Measurements from ENCODE around the gene CDH1.
"Not testable (repeated sequence)": the region's sequence is repeated elsewhere in the genome, so short reads cannot be mapped to it uniquely, and the experiment has no call there.

The CDH1 gene

DNA sequence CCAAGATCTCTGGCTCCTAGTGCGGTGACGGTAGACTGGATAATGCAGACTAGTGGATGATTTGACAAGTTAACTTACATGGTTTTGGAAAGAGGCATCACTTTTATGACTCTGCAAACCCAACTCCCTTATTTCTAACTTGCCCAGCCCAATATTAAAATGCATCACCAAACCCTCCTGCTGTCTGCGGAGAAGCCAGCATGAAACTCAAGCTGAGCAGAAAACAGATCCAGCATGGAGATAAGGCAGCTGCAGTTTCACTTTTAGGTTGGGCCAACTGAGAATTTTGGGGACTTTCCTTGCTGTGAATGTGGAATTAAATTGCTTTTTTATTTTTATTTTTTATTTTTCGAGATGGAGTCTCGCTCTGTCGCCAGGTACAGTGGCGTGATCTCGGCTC is 27.8 kb downstream of the CDH1 start:
- DNase-seq: no peak

DNA sequence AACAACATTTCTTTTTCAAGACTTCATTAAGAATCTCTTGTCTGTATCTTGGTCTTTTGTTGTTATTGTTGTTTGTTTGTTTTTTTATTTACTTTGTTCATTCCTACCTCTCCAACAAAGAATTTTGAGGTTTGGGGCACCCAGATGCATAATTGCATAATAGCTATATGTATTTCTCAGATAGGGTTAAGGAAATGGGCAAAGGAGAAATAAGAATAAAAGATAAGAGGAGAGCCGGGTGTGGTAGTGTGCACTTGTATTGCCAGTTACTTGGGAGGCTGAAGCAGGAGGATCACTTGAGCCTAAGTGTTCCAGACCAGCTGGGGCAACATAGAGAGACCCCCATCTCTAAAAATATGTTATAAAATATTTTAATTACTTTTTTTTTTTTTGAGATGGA is 30.5 kb downstream of the CDH1 start:
- no peak for DNase-seq

DNA sequence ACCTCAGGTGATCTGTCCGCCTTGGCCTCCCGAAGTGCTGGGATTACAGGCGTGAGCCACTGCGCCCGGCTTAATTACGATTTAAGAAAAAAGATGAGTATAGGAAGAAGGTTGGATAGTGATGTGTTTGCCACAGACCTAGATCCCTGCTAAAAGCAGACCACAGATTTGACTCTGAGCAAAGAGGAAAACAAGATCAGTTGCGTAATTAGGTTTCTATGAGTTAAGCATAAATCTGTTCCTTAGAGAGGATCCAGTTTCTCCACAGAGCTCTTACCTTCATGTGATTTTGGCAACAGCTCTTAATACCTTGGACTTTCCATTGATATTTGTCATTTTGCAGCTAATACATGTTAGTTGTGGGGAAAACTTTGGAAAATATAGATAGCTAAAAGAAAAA is 31.1 kb downstream of the CDH1 start:
- DNase-seq: no peak

DNA sequence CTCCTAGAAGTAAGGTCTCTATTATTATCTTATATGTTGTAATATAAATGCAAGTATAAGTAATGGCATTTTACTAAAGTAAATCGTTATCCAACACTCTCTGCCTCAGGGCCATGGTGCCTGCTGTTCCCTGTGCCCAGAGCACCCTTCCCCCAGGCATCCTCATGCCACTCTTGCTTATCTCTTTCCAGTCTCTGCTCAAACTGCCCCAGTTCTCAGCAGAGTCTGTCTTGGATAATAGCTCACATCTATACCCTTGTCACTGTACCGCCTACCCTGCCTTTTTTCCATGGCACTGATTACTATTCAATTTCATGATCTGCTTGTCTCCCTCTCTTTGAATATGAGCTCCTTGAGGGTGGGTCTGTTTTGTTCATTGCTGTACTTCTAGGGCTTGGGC is 31.7 kb downstream of the CDH1 start:
- no peak for DNase-seq

DNA sequence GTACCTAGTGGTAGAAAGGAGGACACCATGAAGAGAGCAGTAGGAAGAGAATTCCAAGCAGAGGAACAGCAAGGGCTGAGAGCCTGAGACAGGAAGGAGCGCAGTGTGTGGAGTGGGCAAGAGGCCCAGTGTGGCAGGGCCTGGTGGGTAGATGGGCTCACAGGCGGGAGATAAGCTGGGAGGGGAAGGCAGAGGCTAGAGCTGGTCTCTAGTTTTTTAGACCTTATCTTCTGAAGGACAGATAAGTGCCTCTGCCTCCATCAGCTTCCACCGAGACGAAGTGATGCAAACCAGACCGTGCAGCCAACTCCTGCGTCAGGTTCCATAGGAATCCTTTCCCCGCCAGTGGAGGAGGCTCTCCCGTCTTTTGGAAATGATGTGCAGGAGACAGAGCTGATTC is 33.6 kb downstream of the CDH1 start:
- DNase-seq: no peak

DNA sequence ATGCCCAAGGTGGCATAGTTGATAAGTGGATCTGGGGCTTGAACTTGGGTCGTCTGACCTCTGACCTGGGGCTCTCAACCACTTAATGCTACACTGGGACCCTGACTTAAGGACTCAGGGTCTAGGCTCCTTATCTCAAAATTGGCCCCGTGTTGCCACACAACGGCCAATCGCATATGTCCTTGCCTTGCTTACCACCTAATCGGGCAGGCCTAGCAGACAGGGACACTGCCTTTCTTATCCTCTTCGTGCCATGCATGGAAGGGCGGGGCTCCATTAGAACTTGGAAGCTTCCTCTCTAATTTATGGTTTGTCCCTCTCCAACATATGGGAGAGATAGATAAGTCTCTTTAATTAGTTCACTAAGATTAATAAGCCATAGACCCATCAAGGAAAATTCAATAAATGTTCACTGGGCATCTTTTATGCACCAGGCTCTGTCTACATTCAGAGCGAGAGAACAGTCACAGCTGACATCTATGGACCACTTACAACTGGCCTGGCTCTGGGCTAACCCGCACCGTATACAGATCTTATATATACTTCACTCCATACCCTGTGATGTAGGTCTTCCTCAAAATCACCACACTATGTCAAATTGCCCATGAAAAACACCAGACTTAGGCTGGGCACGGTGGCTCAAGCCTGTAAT is 35.1 kb downstream of the CDH1 start:
- no peak for DNase-seq

DNA sequence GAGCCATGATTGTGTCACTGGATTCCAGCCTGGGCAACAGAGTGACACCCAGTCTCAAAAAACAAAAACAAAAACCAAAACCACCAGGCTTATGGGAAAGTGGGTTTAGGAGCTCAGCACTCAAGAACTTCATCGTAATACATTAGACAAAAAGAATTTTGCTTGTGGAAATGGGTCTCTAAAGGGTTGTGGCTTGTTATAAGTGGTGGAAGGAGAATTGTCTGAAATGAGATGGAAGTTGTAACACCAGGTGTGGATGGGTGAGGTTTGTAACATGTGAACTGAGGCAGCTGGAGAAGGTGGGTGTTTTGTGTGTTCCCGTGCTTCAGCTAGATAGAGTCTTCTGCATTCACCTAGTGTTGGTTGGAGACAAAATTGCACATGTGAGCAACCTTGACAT is 35.8 kb downstream of the CDH1 start:
- no peak for DNase-seq

DNA sequence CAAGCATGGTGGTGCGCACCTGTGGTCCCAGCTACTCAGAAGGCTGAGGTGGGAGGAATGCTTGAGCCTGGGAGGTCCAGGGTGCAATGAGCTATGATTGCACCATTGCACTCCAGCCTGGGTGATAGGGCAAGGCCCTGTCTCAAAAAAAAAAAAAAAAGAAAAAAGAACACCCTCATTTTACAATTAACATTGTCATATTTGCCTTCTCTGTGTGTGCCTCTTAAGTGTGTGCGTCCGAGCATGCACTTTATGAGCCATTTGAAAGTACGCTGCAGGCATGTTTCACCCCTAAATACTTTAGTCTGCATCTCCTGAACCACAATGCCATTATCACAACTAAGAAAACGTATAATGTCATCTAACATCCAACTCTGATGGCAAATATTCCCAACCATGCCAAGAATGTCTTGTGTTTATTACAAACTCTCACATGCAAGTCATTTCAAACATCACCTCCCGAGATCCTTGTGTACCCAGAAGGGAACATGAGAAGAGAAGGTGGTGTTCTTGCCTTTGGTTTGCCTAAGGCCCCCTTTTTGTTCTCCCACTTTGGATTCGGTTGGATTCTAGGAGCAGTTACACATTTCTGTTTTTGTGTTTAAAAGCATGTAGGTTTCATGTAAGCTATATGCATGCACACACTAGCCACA is 38.0 kb downstream of the CDH1 start:
- no peak for DNase-seq

DNA sequence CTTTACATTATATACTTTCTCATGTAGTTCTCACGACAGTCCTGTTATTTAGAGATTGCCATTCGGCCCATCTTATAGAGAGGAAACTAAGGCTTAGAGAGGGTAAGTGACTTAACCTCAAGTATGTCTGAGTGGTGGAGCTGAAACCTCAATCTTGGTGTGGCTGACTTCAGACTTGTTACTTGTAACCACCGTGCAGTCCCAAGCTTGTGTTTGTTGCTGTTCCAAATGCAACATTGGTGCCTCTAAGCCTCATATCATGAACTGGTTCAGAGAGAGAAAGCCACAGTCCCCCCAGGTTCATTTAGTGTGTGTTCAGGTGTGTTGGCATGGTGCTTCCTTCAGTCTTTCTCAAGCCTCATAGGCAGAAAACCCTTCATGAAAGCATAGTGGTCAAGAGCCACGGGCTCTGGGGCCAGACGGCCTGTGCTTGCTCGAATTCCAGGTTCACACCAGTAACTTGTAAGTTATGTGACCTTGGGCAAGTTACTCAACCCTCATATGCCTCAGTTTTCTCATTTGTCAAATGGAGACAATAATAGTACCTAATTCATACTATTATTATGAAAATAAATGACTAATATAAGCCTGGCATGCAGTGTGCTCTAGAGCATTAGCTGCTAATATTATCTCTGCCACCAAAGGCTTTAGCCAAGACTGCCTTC is 39.9 kb downstream of the CDH1 start:
- DNase-seq: no peak

DNA sequence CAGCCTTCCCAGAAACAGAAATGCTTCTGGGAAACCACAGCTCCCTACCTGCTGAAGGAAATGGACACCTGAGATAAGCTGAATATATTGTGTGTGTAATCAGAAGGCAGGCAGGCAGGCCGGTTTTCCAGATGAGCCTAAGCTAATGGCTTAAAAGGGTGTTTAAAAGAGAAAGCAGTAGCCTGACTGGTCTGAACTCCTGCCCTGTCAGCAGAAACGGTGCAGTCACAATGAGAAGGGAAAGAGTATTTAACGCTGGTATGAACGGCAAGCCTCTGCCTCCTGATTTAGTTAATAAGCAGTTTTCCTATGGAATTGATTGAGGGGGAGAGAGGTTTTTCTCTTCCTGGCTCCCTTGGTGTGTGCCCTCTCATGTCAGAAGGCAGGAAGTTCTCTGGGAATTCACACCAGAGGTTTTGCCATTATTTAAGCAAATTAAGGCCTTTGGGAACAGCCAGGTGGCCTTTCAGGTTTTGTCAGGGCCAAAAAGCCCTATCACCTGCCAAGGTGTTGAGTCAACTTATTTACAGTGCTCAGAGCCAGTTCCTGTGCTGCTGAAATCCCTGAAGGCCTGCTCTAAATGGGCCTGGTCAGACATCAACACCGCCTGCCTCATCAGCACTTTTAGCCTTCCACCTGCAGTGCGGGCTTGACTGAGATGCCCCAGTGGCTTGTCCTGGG is 41.6 kb downstream of the CDH1 start:
- no peak for DNase-seq

DNA sequence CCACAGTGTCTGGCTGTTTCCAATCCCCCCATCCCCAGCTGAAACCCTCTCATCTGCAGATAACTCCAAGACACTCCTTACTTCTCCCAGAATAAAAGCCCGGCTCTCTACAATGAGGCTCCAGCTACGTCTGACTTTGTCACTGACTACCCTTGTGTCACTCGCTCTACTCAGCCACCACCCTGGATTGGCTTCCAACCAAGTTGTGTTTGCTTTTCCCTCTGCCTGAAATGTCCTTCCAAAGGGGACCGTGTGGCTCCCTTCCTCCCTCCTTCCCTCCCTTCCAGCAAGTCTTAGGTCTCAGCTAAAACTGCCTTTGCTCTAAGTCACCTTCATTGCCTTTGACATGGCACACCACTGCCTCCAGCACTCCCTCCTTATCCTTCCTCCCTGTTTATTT is 42.8 kb downstream of the CDH1 start:
- DNase-seq: no peak

DNA sequence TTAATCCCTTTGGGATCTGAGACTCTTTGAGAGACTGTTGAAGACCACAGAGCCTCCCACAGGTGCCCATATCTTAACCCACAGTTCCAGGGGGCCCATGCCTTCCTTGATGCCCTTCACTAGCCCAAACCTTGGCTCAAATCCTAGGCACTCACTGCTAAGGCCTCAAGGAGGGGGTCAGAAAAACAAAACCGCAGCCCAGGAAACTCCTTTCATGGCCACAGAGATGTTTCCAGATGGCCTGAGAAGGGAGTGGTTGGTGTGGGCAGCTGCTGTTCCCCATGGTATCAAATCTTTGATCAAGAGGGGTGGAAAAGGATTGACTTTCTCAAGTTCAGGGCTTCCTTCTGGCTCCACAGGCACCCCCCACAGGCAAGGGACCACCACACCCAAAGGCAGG is 44.7 kb downstream of the CDH1 start:
- no peak for DNase-seq

DNA sequence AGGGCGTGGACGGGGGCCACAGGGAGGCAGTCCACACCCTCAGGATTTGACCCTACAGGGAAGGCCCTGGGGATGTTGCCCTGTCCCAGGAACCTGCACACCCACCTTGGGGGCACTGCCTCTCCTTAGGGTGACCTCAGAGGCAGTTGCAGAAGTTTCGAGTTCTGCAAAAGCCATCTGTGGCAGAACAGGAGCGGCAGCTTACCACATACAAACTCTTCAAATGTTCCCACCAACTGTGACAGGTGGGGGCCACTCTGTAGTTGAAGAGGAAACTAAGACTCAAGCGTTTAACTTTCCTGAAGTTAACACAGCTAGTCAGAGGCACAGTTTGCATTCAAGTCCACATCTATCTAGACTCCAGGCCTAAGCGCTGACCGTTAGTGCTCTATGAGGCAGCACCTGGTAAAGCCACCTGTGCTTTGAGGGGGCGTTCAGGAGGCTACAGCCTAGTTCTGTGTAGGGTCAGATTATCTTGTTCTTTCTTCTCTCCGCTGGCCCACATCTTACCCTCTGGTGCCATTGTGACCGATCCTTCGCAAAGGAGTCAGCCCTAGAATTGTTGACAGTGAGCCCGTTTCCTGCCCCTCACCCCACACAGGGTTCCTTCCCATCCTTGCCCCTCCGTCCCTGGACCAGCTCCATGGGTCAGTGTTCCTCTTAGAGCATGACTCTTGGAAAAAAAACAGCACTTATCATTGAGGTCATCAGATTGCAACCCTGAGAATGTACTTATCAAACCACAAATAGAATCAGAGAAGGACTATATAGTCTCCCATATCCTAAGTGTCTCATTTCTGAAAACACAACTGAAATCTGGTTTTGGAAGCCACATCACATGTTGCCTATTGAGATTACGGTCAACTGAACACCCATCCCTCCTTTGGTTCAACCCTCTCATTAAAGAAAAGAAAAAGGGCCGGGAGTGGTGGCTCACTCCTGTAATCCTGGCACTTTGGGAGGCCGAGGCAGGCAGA is 45.4 kb downstream of the CDH1 start:
- no peak for DNase-seq

DNA sequence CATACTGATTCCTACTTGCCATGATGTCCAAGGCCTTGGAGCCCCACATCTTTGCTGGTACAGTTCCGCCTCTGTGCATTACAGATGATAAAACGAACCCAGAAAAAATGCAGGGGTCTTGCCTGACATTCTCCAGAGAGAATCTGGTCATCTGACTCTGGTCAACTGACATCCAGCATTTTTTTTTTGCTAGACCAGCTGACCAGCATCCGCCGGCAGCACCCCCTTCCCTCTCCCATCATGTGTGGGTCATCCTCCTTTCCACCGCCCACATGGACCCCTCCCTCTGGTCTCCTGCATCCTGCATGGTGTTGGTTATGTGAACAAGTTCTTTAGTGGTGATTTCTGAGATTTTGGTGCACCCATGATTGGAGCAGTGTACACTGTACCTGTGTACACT is 47.1 kb downstream of the CDH1 start:
- no peak for DNase-seq

DNA sequence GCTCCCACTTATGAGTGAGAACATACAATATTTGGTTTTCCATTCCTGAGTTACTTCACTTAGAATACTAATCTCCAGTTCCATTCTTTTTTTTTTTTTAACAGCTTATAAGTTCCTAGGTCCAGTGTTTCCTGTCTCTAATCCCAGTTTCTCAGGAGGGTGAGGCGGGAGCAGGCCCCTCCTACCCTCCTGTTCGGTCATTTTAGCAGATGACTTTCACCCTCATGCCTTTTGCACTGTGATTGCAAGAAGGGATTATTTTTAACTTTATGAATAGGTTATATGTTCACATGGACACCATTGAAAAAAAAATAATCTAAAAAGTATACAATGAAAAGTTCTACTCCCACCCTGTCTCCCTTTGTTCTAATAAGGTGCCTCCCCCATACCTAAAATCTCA is 47.6 kb downstream of the CDH1 start:
- DNase-seq: no peak

DNA sequence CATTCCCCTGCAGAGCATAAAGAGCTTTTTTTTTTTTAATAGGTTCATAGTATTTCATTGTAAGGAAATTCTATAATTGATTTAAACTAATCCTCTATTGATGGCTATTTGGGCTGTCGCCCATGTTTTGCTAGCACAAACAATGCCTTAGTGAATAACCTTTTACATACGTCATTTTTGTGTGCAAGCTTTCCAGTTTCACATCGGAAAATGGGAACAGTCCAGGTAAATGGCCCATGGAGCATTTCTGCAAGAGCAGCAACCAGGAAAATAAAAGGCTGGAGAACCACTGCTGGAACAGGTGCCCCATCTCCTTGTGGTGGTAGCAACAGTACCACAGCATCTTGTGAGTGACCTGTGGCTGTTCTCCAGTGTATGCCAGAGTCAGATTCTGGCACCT is 48.6 kb downstream of the CDH1 start:
- no peak for DNase-seq

DNA sequence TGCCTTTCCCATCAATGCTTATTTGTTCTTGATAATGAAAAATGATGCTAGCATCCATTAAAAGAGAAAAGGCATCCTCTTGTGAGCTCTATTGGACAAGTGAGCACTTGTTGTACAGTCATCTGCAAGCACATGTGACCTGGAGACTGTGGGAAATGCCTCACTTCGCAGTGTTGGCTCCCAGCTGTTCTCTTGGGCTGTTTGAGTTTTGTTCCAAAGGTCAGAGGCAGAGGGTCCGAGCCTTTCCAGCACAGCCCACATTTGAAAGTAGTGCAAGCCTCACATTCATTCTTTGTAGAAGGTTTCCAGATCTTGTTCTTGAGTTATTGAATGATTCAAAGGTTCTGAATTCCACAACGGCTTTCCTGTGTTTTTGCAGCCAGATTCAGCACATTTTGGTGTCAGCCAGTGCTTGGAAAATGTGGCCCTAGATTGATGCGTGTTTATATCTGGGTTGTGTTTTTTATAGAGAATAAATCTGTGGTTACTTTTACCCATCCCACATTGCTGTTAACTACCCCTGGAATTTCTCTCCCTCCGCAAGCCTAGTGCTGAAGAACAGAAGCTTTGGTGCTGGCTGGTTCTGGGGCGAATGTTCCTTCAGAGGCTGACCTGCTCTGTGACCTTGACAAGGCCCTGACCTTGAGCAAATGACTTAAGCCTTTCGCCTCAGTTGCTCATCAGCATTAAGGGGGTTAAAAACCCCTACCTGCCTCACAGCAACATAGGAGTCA is 49.8 kb downstream of the CDH1 start:
- peak; percentile 53 for DNase-seq

DNA sequence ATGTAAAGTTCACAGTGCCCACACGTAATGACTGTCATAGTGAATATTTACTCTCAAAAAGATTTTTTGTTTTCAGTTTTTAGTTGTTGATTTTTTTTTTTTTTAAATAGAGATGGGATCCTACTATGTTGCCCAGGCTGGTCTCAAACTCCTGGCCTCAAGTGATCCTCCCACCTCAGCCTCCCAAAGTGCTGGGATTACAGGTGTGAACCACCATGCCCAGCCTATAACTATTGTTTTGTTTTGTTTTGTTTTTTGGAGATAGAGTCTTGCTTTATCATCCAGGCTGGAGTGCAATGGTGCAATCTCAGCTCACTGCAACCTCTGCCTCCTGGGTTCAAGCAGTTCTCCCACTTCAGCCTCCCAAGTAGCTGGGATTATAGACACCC is 50.3 kb downstream of the CDH1 start:
- DNase-seq: not testable (repeated sequence)

DNA sequence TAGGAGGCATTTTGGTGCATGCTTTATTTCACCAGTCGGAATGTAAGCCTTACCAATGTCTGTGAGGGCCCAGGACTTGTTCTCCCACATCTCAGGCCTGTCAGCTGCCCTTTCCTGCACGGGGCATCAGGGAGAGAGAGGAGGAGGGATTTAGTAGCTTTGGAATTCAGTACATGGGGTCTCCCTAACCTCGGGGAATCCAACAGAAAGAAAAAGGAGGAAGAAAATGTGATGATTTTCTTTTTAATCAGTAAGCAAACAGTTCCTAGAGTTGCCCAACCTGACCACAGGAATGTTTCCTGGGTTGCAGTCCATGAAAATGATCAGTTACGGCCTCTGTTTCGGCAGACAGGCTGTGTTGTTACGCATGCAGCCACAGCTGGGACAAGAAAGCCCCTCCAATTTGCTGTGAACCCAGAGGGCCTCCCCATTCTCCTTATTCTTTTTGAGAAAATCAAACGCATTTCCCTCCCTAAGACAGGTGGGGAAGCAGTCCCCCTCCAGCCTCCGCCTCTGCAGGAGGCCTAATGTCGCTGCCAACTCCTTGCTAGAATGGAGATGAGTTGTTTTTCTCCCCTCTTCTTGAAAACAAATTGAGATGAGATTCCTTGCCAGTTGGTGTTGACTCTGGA is 53.2 kb downstream of the CDH1 start:
- DNase-seq: no peak

DNA sequence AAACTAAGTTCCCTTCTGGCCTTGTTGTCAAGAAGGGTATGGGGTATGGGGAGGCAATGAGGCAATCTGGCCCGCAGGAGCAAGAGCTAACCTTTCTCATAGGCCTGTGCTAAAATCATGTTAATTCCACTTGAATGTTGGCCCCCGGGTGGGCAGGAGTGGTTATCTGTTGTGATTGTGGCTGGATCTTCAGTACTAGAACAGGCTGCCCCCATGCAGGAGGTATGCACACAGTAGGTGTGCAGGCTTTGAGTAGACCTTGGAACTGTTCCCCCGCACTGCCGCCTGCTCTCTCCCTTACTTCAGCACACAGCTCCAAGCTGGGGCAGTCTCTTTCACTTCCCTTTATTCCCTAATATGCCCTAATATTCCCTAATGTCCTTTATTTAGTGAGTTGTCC is 53.9 kb downstream of the CDH1 start:
- no peak for DNase-seq

Measured in right forelimb (tissue), 1 donor.